DLD1 (cell line): ENCODE data around the gene DYRK1B.

Experiments used
- in situ Hi-C: cut with HindIII; loops from 2 replicates; pipeline ENCODE4 v1.10.0; 2017; ENCODE audit warnings: low sequenced_read_pairs

Gene DYRK1B

DNA sequence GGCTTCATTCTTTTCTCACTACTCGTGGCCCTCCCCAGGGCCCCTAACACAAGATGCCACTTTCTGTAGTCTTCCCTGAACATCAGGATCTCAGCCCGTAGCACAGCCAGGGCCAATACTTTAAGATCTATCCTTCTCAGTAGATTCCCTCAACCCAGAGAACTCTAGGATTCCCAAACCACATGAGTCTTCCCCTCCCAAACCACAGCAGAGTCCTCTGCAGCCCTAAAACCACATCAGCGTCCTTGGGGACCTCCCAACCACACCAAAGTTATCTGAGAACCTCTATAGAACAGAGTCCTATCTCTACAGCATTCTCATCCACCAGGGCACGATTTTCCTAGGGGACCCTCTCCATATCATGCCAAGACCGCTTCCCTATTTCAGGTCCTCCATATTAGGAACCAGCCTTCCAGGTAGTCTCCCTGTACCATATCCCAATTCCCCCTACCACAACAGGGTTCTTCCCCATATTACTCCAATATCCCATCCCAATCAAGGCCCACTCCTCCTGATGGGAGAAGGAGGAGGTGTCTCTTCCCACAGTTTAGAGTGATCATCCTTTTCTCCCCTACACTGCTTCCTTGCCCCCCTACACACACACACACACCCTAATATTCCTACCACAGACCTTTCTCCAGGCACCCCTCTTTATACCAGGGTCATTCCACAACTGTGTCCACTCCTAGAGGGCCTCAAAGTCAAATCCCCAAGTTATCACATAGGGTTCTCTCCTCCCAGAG lies 1.4 kb downstream of the DYRK1B start:
- in situ Hi-C loops, result no loop called here

DNA sequence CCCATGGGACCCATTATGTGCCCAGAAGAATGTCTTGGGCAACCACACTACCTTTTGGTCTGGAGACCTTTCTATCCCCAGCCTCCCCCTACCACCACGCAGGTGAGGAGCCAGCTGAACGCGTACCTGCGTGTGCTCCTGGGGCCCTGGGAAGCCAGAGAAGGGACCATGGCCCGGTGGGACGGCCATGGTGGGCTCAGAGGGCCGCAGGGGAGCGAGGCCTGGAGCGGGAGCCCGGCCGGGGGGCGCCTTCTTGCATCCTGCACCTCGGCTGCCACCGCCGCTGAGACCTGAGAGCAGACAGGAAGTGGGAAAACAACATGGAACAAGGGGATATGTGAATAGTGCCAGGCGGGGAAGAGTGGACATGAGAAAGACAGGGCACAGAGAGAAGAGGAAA lies 2.3 kb downstream of the DYRK1B start:
- in situ Hi-C loops, result no loop called here

DNA sequence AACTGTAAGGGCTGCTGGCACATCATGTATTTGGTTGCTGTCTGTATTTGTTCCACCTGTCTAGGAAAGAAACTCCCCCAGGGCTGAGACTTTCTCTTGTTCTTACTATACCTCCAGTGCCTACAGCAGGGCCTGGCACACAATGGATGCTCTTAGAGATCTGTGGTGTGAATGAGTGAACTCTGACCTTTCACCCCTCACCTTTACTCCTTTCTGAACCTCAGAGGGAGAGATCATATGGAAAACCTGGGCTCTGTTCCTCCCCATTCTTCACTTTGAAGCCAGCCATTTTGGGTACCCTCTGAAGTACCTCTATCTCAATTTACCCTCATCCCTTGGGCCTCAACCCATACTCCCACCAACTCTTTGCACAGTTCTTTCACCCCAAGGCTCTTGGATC lies 3.1 kb downstream of the DYRK1B start:
- in situ Hi-C loops, result no loop called here

DNA sequence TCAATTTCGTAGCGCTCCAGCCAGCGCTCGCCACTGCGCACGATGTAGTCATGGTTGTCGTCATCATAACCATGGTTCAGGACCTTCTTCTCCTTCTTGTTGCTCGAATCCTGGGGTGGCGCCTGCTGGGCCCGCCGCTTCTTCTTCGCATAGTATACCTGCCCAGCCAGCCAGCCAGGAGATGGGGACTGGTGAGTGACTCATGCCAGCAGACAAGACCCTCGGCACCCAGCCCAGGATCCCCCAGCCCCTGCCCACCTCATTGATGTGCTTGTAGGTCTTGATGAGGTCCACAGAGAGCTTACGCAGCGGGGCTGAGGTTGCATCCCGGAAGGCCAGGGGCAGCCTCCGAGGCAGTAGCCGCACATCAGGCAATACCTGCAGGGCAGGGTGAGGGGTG lies 3.6 kb downstream of the DYRK1B start:
- in situ Hi-C loops, result no loop called here

DNA sequence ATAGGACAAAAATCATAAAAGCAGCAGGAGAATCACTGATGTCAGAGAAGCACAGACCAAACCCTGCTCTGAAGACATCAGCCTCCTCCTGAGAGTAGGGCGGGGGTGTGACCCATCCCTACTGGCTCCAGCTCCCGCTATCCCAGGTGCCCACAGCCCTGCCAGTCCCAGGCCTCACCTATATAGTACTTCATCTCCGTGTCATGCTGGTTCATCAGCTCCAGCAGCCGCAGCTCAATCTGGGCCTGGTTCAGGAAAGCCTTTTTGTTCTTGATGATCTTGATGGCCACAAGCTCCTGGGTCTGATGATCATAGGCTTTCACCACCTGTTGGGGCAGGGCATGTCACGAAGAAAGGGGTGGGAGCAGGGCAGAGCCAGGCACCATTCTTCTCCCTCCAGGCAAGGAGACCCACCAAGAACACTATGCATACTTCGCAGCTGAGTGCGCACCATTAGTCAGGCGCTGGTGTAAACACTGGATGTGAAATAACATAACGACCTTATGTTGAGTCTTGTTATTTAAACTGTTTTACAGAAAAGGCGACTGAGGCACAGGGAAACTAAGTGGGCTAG lies 4.2 kb downstream of the DYRK1B start:
- in situ Hi-C loops, result no loop called here

DNA sequence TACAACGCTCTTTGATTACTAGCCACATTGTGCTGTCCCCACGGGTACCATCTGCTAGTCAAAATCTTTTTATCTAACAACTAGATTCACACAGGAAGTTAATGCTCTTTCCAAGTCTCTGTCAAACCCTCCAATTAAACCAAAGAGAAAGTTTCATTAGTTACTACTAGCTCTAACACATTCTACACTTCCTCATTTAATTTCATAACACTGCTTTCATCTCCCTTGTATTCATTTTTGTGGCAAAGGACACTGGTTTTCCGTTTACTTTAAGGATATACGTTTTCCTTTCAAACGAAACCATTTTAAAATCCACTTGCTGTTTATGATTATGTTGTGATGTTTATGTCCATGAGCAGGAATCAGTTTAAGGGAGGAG lies 5.3 kb downstream of the DYRK1B start:
- in situ Hi-C loops, result no loop called here

DNA sequence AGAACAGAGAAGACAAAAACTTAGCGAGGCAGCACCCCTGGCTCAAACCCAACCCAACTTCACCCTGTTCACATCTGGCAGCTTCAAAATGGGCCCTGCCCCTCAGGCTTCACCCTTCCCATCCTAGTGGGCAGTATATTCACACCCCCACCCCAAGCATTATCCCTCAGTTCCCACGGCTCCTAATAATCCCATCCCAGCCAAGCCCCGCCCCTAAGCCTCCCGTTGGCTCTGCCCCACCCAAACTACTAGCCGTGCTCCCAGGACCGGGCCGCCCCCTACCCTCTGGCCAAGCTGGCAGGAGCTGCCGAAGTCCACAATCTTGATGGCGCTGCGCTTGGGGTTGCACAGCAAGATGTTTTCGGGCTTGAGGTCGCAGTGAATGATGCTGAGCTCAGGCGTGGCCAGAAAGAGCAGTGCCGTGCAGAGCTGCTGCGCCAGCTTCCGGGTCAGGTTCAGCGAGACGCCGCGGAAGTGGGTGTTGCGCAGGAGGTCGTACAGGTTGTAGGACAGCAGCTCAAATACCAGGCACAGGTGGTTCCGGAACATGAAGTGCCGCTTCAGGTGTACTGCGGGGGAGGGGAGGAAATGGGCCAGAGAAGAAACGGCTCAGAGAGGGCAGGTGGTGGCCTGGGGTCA lies 5.8 kb downstream of the DYRK1B start:
- in situ Hi-C loops, result no loop called here

DNA sequence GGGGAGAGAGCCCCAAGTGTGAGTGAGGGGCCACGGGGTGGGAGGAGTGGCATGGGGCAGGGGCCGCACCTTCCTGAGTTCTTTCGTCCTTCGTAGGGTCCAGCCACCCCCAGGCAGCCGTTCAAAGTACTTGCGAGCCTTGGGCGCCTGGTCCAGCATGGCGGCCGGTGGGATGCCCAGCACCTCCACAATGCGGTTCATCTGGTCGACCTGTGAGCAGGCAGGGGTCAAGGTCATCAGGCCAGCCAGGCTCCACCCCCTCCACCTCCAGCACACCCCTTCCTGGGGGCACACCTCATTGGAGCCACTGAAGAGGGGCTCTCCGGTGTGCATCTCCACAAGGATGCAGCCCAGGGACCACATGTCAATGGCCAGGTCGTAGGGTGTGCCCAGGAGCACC lies 6.7 kb downstream of the DYRK1B start:
- in situ Hi-C loops, result no loop called here

DNA sequence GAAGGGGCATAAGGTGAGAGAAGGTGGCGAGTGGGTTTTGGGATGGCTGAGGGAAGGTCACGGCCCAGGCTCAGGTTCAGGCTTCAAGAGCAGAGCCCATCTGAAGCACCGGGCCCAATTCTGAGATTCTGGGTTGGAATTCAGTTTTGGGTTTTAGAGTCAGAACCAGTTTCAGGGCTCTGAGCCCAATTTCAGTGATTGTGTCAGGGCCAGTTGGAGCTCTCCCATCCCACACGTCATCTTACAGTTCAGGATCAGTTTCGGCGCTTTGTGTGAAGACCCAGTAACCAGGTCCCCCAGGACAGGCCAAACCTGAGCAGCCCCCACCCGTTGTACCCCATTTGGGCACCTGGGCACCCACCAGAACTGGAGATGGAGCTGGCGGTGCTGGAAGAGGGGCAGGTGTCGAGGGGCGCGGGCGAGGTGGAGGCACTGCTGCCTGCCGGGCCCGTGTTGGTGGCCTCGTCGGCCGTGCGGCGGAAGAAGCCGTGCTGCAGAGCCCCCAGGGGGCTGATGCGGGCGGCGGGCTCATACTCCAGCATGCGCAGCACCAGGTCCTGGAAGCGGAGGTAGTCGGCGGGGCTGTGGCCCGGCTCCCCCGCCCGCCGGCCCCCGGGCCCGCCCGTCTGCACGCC lies 7.5 kb downstream of the DYRK1B start:
- in situ Hi-C loops, result no loop called here

DNA sequence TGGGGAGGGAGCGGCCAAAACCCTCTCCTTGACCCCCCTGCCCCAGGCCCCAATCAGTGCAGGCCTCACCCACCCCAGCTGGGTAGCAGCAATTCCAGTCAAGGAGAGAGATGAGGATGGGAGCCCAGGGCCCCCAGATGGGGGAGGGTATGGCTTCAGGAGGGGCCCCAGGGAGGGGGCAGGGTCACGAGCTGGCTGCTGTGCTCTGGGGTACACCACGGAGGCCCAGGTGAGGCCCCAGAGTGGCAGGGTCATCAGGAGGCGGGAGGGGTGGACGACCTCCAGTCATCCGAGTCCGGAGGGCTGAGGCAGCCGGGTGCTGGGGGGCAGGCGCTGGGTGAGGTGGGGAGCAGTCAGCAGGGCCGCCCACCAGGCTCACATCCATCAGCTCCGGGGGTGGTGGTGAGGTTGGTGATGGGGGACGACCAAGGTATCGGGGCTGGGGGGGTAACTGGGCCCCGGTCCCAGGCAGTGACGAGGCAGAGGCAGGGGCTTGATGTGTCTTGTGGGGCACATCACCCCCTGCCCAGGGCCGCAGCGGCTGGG lies 8.4 kb downstream of the DYRK1B start:
- in situ Hi-C loops, result no loop called here

DNA sequence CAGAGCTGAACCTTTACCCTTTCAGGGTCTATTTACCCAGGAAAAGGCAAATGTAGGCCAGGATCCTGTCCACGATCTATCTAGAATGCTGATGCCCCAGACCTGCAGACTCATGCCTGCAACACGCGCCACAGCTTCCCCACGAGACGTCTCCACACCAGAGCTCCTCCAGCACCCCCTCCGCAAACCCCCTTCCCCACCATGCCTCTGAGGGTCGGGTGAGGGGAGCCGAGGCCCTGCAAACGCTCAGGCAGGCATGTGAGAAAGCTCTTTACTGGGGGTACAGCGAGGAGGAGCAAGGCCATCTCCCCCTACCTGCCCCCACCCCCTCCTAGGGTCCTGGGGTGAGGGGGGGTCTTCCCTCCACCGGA lies 8.9 kb downstream of the DYRK1B start:
- in situ Hi-C loops, result no loop called here

DNA sequence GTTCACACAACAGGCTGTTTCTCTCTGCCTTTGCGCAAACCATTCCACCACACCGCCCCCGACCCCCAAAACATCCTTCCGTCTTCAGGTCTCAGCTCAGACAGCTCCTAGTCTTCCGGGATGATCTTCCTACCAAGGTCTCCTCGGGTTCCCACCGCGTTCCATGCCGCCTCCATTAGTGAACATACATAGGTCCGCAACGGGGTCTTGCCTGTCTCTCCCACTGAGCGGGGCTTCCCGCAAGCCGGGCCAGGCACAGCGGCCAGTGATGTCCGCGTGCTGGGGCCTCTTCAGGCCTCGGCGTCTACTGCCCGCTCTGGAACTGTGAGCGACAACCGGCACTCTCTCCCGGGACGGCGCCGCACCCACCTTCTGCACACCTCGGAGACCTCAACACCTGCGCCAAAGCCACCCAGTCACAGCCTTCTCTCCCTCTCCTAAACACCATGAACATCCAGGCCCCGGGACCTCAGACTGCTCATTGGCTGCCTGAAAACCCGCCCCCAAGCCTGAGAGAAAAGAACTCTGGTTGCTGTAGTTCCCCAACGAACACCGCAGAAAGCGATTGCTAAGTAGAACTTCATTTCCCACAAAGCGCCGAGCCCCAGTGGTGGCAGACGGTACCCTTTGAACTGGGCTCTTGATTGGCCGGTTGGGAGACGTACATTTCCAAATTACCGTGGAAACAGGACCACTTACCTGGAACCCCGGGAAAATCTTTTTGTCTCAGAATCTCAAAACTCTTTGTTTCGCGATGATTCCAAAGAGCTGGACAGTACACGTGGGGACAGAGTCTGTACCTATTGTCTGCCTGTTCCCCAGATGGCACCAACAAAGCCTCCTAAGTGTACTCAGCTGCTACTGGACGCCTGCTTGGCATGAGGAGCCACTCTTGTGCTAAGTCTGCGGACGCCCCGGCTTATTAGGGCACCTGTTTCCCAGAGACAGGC lies 9.5 kb downstream of the DYRK1B start:
- in situ Hi-C loops, result no loop called here

DNA sequence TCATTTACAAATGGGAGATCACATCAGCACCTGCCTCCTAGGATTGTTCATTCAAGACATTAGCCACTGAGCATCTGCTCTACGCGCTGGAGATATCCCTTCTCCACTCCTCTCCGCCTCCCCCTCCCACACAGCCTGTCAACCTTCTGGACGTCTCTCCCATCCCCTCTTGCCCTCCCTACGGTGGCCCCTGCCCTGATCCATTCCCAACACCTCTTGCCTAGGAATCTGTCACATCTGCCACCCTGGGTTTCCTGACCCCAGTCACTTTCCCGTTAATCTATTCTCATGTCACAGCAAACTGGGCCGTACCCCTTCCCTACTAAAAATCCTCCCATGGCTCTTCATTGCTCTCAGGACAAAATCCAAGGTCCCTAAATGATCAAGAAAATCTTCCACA lies 10.3 kb downstream of the DYRK1B start:
- in situ Hi-C loops, result no loop called here

DNA sequence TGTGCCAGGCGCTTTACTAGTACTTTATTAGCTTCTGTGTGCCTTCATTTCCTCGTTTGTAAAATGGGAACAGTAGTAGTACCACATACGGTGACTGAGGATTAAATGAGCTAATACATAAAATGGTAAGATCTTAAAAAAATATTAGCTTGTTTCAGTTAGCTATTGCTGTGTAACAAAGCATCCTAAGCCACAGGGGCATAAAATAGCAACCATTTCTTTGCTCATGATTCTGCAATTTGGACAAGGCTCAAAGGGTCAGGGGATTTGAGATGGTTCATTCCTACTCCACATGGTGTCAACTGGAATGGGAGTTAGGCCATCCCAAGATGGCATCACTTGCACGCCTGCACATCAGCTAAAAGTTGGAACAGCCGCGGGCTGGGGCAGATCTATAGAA lies 13.3 kb downstream of the DYRK1B start:
- in situ Hi-C loops, result no loop called here

DNA sequence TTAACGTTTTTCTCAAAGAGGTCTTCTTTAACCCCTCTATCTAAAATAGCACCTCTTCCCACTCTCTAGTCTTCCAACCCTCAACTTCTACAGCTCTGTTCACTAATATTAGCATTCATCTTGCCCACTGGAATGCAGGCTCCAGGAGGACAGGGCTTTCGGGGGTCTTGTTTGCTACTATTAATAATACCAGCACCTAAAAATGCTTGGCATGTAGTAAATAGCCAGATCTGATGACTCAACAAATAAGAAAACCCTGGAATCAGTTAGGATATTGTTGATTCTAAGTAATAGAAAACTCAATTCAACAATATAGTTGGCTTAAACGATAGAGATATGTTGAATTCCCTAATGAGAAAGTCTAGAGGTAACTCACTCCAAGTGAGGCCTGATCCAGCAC lies 14.2 kb downstream of the DYRK1B start:
- in situ Hi-C loops, result no loop called here

DNA sequence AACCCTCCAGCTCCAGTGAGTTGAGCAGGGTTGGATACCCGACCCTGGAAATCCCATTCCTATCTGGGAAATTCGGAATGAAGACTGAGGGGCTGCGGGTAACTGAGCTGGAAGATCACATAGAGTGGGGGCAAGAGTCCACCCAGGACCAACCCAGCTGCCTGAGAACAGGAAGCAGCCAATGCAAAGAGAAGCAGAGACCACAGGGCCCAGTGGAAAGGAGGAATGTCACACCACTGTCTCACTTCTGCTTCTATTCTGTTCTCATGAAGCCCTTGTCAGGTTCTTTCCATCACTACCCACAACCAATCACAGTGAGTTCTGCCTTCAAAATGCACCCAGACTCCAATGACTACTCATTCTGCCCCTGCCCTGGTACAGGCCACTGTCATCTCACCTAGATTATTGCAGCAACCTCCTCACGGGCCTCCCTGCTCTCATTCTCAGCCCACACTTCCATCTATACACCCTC lies 15.3 kb downstream of the DYRK1B start:
- in situ Hi-C loops, result no loop called here

DNA sequence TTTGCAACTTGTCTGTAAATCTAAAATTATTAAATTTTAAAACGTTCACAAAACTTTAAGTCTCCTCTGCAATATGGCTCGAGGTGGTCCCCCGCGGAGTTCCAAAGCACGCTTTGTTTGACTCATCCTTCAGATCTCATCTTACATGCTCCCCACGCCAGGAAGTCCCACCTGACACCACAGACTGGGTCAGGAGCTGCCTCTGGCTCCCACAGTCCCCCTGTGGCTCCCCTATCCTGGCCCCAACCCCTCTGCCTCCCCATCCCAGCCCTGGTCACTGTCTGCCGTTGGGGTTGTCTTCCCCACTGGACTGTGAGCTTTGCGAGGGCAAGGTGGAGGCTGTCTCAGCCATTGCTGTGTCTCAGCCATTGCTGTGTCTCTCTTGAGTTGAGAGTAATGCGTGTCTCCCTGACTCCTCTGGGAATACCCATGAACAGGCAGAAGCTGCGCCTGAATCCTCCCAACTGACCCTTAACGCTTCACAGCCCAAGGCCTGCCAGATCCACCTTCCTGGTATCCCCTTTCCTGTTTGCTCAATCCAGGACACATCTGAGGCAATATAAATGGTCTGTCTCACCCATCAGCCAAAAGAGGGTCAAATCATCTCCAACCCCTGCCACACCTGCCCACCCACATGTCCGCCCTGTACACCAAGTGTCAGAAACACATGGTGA lies 15.9 kb downstream of the DYRK1B start:
- in situ Hi-C loops, result no loop called here

DNA sequence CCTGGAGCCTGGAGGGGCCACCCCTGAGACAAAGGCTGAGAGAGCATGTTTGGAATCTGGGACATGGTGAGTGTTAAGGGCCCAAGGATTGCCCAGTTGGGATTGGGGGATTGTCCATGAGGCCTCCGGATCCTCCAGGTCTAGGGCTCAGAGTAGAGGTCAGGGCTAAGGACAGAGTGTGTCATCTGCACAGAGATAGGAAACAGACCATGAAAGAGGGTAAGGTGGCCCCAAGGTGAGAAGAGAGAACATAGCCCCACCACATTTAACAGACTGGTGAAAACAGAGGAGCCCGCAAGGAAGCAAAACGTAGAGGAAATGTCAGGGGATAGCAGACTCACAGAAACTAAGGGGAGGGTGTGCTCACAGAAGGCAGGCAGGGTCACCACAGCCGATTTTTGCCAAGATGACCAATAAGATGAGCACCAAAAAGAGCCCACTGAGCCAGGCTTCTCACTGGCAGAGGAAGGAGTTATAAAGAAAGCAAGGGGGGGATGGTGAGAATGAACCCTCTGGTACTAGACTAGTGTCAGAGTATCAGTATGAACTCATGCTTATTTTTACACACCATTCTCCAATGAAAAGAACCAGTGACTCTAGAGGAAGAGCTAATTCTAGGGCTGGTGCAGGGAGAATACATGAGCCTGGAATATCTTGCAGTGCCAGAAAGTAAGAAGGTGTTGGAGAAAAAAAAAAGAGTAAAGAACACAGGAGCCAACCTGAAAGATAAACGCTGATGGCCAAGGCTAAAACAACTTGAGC lies 17.5 kb downstream of the DYRK1B start:
- in situ Hi-C loops, result no loop called here

DNA sequence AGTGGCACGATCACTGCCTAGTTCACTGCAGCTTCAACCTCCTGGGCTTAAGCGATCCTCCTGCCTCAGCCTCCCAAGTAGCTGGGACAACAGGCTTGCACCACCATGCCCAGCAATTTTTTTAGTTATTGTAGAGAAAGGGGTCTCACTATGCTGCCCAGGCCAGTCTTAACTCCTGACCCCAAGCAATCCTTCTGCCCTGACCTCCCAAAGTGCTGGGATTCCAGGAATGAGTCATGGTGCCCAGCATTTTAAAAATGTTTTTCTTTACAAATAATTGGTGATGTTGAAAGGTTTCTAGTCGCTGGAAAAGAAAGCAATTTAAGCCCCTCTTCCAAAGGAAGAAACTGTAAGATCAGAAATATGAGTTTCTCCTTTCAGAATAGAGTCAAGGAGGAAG lies 19.4 kb downstream of the DYRK1B start:
- in situ Hi-C loops, result no loop called here
